Measurements from ENCODE around the gene STXBP6.
"Not testable (repeated sequence)": the region's sequence is repeated elsewhere in the genome, so short reads cannot be mapped to it uniquely, and the experiment has no call there.

STXBP6 gene

GRCh38 chr14:24804552-24805212 lies 245.3 kb downstream of the STXBP6 start:
- TF ChIP-seq, protein P1, sequence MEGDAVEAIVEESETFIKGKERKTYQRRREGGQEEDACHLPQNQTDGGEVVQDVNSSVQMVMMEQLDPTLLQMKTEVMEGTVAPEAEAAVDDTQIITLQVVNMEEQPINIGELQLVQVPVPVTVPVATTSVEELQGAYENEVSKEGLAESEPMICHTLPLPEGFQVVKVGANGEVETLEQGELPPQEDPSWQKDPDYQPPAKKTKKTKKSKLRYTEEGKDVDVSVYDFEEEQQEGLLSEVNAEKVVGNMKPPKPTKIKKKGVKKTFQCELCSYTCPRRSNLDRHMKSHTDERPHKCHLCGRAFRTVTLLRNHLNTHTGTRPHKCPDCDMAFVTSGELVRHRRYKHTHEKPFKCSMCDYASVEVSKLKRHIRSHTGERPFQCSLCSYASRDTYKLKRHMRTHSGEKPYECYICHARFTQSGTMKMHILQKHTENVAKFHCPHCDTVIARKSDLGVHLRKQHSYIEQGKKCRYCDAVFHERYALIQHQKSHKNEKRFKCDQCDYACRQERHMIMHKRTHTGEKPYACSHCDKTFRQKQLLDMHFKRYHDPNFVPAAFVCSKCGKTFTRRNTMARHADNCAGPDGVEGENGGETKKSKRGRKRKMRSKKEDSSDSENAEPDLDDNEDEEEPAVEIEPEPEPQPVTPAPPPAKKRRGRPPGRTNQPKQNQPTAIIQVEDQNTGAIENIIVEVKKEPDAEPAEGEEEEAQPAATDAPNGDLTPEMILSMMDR (IDR thresholded peaks at IDR 0.05; ENCODE audit: insufficient read depth, missing control alignments): no peak
- no peak for DNase-seq (ENCODE audit: insufficient read length, low spot score)
- no peak for FAIRE-seq

DNA sequence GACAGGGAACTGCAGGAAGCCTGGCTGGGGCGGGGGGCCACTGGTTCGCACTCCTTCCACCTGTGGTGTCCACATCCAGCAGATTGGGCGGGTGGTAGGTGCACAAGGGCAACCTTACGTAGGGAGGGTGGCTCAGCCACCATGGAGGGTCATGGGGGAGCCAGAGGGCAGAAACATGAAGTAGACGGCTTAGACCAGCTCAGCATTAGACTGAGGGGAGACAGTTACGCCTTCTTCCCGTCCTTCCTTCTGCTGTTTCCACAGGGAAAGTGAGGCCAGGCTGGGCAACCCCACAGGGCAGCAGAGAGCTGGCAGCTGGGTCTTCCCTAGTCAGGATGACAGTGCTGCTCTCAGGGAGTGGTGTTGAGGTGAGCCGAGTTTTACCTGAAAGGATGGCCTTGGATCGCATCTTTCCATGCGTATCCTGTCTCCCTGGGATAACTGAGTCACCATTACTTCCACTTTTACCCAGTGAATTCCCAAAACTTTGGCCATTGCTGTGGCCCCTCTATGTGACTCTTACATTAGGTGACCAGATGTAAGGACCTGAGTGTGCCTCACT lies 245.9 kb downstream of the STXBP6 start:
- TF ChIP-seq, protein P1 (IDR thresholded peaks at IDR 0.05; ENCODE audit: insufficient read depth, missing control alignments): no peak
- no peak for DNase-seq (ENCODE audit: insufficient read length, low spot score)
- no peak for FAIRE-seq

- FAIRE-seq; DNase-seq (ENCODE audit: insufficient read length, low spot score): not testable (repeated sequence)
Measured at GRCh38 chr14:24803426-24803825, 246.5 kb downstream of the STXBP6 start.

DNA sequence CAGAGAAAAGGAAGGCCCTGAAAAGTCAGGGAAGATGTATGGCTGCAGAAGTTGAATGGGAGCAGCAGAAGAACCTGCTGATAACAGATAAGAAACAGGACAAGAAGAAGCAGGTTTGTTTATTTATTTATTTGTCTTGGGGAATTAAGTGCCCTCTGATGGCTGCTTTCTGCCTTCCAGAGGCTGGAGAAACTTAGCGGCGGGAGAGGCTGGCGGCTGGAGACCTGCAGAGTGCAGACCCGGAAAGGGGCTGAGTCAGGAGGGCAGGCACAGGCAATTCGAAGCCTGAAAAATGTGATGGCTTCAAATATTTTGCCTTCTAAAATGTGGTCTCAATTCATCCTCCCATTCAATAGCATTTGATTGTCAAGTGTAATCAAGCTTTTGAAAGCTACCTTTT lies 247.7 kb downstream of the STXBP6 start:
- FAIRE-seq: no peak
- TF ChIP-seq, protein P1 (IDR thresholded peaks at IDR 0.05; ENCODE audit: insufficient read depth, missing control alignments): no peak
- DNase-seq (ENCODE audit: insufficient read length, low spot score): no peak

DNA sequence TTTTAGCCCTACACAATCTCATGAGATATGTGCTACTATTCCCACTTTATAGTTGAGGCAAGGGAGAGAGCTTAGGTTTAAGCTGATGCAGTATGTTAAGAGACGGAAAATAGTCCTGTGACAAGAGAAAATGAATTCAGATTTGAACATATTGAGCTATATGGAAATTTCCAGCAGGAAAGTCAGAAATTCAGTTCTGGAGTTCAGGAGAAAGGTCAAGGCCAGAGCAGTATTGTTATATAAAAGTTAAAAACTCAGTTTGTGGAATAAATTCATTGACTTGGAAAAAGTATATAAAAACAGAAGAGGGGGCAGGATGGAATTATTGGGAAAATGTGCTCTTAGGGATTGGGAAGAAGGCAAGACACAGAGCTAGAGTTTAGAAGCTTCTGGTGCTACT lies 248.9 kb downstream of the STXBP6 start:
- TF ChIP-seq, protein P1 (IDR thresholded peaks at IDR 0.05; ENCODE audit: insufficient read depth, missing control alignments): no peak
- FAIRE-seq: no peak

DNA sequence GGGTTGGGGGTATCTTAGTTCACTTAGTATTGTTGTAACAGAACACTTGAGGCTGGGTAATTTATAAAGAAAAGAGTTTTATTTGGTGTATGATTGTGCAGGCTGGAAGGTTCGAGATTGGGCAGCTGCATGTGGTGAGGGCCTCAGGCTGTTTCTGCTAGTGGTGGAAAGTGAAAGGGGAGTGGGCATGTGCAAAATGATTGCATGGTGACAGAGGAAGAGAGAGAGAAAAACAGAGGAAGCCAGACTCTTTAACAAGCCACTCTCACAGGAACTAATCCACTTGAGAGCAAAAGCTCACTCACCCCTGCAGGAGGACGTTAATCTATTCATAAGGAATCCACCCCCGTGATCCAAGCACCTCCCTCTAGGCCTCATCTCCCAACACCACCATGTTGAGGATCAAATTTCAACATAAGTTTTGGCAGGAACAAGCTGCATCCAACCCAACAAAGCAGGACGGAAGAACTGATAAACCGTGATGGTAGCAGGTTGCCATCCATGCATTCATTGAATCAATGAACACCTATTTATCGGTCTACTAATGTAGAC lies 251.0 kb downstream of the STXBP6 start:
- FAIRE-seq (no peak), DNase-seq (ENCODE audit: insufficient read length, low spot score) (no peak)
- TF ChIP-seq, protein P1 (IDR thresholded peaks at IDR 0.05; ENCODE audit: insufficient read depth, missing control alignments): no peak

More for the DNA sequence above, 248.9 kb downstream of the STXBP6 start:
- no peak for DNase-seq (ENCODE audit: insufficient read length, low spot score)

GRCh38 chr14:24795406-24795805 lies 254.5 kb downstream of the STXBP6 start:
- DNase-seq (ENCODE audit: insufficient read length, low spot score) (no peak), FAIRE-seq (no peak)
- TF ChIP-seq, protein P1 (IDR thresholded peaks at IDR 0.05; ENCODE audit: insufficient read depth, missing control alignments): no peak

All from D721Med (cell line).